ENCODE data around the gene DOK7.

Gene DOK7

DNA sequence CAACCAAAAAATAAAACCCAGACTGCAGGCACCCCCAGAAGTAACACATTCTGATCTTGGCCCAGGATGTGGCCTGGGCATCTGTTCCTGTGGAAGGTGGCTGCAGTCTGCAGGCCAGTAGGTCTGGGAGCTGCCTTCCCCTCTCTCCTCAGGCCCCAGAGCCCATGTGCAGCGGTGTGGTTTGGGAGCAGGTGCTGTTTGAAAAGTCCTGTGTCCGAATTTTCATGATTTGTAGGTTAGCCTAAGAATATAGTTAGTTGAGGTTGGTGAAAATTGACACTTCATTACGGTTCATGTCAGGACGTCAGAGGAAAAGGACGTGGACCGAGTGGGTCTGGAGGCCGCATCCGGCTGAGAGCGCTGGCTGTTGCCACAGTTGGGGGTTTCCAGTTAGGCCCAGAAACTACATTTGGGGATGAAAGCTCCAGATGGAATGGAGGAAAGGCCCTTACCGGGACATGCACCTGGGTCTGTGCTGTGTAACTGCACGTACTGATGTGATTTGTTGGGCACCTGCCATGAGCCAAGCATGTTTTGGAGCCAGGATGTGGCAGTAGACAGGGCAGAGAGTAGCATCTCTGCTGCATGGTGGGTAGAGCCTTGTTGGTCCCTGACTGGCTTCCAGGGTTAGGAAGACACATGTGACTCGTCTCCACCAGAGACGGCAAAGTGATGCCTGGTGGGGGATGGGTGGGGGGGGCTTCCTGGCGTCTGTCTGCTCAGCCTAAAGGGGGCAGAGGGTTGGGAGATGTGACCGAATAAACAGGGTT is 43.1 kb upstream of the DOK7 start:
- Histone ChIP-seq H3K27me3 (ENCODE audit: control insufficient read depth in 5 of 5, insufficient read depth in 4 of 5, low read length in 5 of 5) (no peaks in the 10 kb centered on the region), H3K4me1 (ENCODE audit: control insufficient read depth in 5 of 5, insufficient read depth in 5 of 5, low read length in 5 of 5) (peaks cover 0 to 5% (median 2%) of the 10 kb centered on the region in 5 donors), H3K4me3 (ENCODE audit: low read depth in 1 of 5, low read length in 5 of 5) (no peak overlapping the region), H3K36me3 (ENCODE audit: control insufficient read depth in 5 of 5, insufficient read depth in 5 of 5, low read length in 5 of 5) (peaks cover 0 to 90% (median 74%) of the 10 kb centered on the region in 5 donors), H3K9me3 (ENCODE audit: control insufficient read depth in 5 of 5, low read length in 5 of 5) (no peaks in the 10 kb centered on the region), H3K27ac (ENCODE audit: low read depth, low read length) (no peak overlapping the region), H3K9ac (ENCODE audit: low read length in 5 of 5) (no peak overlapping the region)

DNA sequence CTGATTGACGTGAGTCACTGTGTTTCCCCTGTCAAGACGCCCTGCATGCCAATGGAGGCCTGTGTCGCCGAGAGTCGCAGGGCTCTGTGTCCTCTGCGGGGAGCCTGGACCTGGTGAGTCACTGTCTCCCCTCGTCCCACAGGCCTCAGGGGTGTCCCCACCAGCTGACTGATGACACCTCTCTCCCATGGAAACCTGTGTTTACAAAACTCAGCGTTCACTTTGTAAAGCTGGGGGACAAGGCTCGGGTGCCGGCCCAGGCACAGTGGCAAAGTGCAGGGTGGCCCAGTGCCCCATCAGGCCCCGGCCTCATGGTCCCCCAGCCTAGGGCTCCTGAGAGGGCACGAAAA is 42.5 kb upstream of the DOK7 start:
- H3K36me3 ChIP-seq (ENCODE audit: control insufficient read depth in 5 of 5, insufficient read depth in 5 of 5, low read length in 5 of 5), result peaks cover 0 to 89% (median 74%) of the 10 kb centered on the region in 5 donors
- no peaks in the 10 kb centered on the region for H3K27me3 ChIP-seq (ENCODE audit: control insufficient read depth in 5 of 5, insufficient read depth in 4 of 5, low read length in 5 of 5)
- peaks cover 0 to under 1% (median under 1%) of the 10 kb centered on the region in 5 donors for H3K4me1 ChIP-seq (ENCODE audit: control insufficient read depth in 5 of 5, insufficient read depth in 5 of 5, low read length in 5 of 5)
- no peak overlapping the region for H3K4me3 ChIP-seq (ENCODE audit: low read depth in 1 of 5, low read length in 5 of 5)
- no peak overlapping the region for H3K27ac ChIP-seq (ENCODE audit: low read depth, low read length)
- H3K9me3 ChIP-seq (ENCODE audit: control insufficient read depth in 5 of 5, low read length in 5 of 5), result no peaks in the 10 kb centered on the region
- H3K9ac ChIP-seq (ENCODE audit: low read length in 5 of 5), result no peak overlapping the region

DNA sequence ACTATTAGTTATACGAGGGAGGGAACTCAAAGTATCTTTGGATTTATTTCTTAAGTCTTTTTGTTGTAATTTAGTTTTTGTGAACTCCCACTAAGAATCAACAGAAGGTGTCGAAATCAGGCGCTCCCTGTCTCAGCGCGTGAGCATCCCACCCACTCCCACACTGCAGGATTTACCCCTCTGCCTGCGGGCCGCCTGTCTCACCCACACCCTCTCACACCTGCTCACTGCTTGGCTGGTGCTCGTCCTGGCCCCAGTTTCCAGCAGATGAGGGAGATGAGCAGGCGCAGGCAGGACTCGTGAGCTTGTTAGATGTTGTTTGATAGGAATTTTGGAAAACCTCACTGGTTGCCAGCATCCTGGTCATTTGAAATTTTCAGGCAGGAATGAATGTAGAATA is 42.1 kb upstream of the DOK7 start:
- Histone ChIP-seq H3K4me1 (ENCODE audit: control insufficient read depth in 5 of 5, insufficient read depth in 5 of 5, low read length in 5 of 5) (no peaks in the 10 kb centered on the region), H3K9me3 (ENCODE audit: control insufficient read depth in 5 of 5, low read length in 5 of 5) (no peaks in the 10 kb centered on the region), H3K36me3 (ENCODE audit: control insufficient read depth in 5 of 5, insufficient read depth in 5 of 5, low read length in 5 of 5) (peaks cover 0 to 85% (median 72%) of the 10 kb centered on the region in 5 donors), H3K27ac (ENCODE audit: low read depth, low read length) (no peak overlapping the region), H3K27me3 (ENCODE audit: control insufficient read depth in 5 of 5, insufficient read depth in 4 of 5, low read length in 5 of 5) (no peaks in the 10 kb centered on the region), H3K9ac (ENCODE audit: low read length in 5 of 5) (no peak overlapping the region), H3K4me3 (ENCODE audit: low read depth in 1 of 5, low read length in 5 of 5) (no peak overlapping the region)

DNA sequence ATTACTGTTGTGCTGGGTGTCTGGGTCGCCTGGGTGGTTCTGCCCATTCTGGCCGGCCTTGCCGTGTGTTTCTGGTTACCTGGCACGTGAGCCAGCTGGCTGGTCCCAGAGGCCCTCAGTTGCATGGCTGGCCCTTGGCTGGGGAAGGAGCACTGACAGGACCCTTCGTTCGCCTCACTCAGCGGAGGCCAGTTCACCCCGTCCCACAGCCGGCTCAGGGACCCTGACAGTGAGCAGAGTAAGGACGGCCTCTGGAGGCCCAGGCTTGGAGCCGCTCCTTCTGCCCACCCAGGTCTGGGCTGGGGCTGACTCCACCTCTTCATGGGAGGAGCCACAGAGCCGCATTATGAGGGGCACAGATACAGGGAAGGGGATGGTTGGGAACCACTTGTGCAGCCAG is 41.6 kb upstream of the DOK7 start:
- no peaks in the 10 kb centered on the region for H3K4me1 ChIP-seq (ENCODE audit: control insufficient read depth in 5 of 5, insufficient read depth in 5 of 5, low read length in 5 of 5)
- H3K9me3 ChIP-seq (ENCODE audit: control insufficient read depth in 5 of 5, low read length in 5 of 5), result no peaks in the 10 kb centered on the region
- no peaks in the 10 kb centered on the region for H3K27me3 ChIP-seq (ENCODE audit: control insufficient read depth in 5 of 5, insufficient read depth in 4 of 5, low read length in 5 of 5)
- no peak overlapping the region for H3K9ac ChIP-seq (ENCODE audit: low read length in 5 of 5)
- H3K4me3 ChIP-seq (ENCODE audit: low read depth in 1 of 5, low read length in 5 of 5), result no peak overlapping the region
- no peak overlapping the region for H3K27ac ChIP-seq (ENCODE audit: low read depth, low read length)
- peaks cover 0 to 83% (median 67%) of the 10 kb centered on the region in 5 donors for H3K36me3 ChIP-seq (ENCODE audit: control insufficient read depth in 5 of 5, insufficient read depth in 5 of 5, low read length in 5 of 5)

DNA sequence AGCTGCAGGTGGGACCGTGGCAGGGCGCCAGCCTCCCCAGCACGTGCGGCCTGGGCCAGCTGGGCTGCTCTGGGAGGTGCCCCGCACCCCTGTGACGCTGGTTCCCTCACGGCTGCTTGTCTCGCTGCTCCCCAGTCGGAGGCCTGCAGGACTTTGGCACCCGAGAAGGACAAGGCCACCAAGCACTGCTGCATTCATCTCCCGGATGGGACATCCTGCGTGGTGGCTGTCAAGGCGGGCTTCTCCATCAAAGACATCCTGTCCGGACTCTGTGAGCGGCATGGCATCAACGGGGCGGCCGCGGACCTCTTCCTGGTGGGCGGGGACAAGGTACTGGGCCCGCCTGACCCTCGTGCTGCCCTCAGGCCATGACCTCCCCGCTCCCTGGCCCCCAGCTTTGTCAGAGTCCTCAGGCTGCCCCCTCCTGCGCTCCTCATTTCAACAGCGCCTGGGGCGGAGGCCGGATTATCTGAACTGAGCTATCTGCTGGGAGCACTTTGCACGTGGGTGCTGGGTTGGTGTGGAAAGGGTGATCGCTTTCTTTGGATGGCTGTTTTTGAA is 40.8 kb upstream of the DOK7 start:
- no peak overlapping the region for H3K4me3 ChIP-seq (ENCODE audit: low read depth in 1 of 5, low read length in 5 of 5)
- peaks cover 0 to 82% (median 65%) of the 10 kb centered on the region in 5 donors for H3K36me3 ChIP-seq (ENCODE audit: control insufficient read depth in 5 of 5, insufficient read depth in 5 of 5, low read length in 5 of 5)
- no peaks in the 10 kb centered on the region for H3K27me3 ChIP-seq (ENCODE audit: control insufficient read depth in 5 of 5, insufficient read depth in 4 of 5, low read length in 5 of 5)
- H3K9ac ChIP-seq (ENCODE audit: low read length in 5 of 5), result no peak overlapping the region
- no peaks in the 10 kb centered on the region for H3K9me3 ChIP-seq (ENCODE audit: control insufficient read depth in 5 of 5, low read length in 5 of 5)
- H3K27ac ChIP-seq (ENCODE audit: low read depth, low read length), result no peak overlapping the region
- no peaks in the 10 kb centered on the region for H3K4me1 ChIP-seq (ENCODE audit: control insufficient read depth in 5 of 5, insufficient read depth in 5 of 5, low read length in 5 of 5)

DNA sequence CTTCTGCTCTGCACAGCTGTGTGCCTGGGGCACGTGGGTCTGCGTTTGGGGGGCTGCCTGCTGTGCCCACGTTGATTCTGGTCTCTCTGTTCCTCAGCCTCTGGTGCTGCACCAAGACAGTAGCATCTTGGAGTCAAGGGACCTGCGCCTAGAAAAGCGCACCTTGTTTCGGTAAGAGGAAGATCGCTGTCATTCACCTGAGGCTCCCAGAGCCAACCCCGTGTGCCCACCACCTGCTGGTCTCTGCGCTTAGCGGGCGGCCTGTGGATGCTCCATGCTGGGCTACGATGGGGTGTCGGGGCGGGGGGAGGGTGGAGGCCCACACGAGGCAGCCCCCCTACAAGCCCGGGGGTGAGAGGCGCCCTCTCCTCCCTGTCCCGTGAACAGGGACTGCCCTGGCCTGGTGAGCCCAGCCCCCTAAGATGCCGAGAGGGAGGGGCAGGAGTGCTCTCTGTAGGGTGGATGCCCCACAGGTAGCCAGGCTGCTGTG is 40.3 kb upstream of the DOK7 start:
- no peaks in the 10 kb centered on the region for H3K4me1 ChIP-seq (ENCODE audit: control insufficient read depth in 5 of 5, insufficient read depth in 5 of 5, low read length in 5 of 5)
- no peak overlapping the region for H3K27ac ChIP-seq (ENCODE audit: low read depth, low read length)
- H3K9me3 ChIP-seq (ENCODE audit: control insufficient read depth in 5 of 5, low read length in 5 of 5), result no peaks in the 10 kb centered on the region
- H3K9ac ChIP-seq (ENCODE audit: low read length in 5 of 5), result no peak overlapping the region
- peaks cover 0 to 81% (median 61%) of the 10 kb centered on the region in 5 donors for H3K36me3 ChIP-seq (ENCODE audit: control insufficient read depth in 5 of 5, insufficient read depth in 5 of 5, low read length in 5 of 5)
- no peak overlapping the region for H3K4me3 ChIP-seq (ENCODE audit: low read depth in 1 of 5, low read length in 5 of 5)
- H3K27me3 ChIP-seq (ENCODE audit: control insufficient read depth in 5 of 5, insufficient read depth in 4 of 5, low read length in 5 of 5), result no peaks in the 10 kb centered on the region

DNA sequence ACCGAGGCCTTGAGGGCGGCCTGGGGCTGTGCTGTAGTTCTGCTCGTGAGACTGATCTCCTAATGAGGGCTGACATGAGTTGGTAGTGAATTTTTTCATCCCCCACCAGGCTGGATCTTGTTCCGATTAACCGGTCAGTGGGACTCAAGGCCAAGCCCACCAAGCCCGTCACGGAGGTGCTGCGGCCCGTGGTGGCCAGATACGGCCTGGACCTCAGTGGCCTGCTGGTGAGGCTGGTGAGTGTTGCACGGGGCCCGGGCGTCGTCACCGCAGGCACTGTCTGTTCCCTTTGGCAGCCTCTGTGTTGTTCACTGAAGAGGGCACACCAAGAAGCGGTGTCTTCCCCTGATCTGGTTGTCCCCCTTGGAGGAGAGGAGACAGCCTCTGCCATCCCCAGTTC is 39.7 kb upstream of the DOK7 start:
- Histone ChIP-seq H3K36me3 (ENCODE audit: control insufficient read depth in 5 of 5, insufficient read depth in 5 of 5, low read length in 5 of 5) (peaks cover 0 to 80% (median 61%) of the 10 kb centered on the region in 5 donors), H3K4me3 (ENCODE audit: low read depth in 1 of 5, low read length in 5 of 5) (no peak overlapping the region), H3K27me3 (ENCODE audit: control insufficient read depth in 5 of 5, insufficient read depth in 4 of 5, low read length in 5 of 5) (no peaks in the 10 kb centered on the region), H3K27ac (ENCODE audit: low read depth, low read length) (no peak overlapping the region), H3K9me3 (ENCODE audit: control insufficient read depth in 5 of 5, low read length in 5 of 5) (no peaks in the 10 kb centered on the region), H3K4me1 (ENCODE audit: control insufficient read depth in 5 of 5, insufficient read depth in 5 of 5, low read length in 5 of 5) (no peaks in the 10 kb centered on the region), H3K9ac (ENCODE audit: low read length in 5 of 5) (no peak overlapping the region)

DNA sequence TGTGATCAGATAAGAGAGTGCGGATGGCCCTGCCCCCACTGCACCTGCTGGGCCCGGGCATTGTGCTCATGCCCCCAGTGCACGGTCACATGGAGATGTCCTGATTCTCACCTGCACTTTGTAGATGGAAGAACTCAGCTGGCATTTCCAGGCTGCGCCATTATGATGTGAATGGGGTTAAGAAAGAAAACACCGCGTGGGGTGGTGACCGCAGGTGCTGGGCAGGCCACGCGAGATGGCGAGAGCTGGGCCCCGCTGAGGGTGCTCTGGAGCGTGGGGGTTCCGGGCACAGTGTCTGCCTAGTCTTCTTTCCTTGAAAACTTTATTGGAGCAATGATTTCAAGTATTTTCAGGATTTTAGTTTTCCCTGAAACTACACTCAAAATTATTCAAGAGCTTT is 39.2 kb upstream of the DOK7 start:
- H3K36me3 ChIP-seq (ENCODE audit: control insufficient read depth in 5 of 5, insufficient read depth in 5 of 5, low read length in 5 of 5), result peaks cover 0 to 81% (median 64%) of the 10 kb centered on the region in 5 donors

DNA sequence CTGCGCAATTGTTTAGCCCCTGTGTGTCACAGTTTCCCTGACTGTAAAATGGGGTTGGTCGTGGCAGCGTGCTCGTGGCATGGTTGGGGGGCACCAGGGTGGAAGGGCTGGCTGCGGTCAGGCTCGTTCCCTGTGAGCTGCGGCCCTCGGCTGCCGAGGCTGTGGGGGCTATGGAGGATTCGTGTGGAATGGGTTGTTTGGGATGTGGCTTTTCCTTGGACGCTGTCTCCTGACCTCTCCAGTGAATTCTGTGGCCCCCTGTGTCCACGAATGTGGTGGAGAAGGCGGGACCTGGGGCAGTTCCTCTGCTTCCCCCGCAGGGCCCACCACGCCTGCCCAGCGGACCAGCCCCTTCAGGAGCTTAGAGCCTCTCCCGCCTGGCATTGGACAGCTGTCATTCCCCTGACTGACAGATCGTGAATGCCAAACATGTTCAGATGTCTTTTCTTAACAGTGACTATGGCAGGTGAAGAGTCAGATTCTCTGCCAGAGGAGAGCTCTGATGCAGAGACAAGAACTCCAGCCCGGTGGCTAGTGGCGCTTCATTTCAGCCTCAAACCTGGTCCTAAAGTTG is 38.5 kb upstream of the DOK7 start:
- Histone ChIP-seq H3K36me3 (ENCODE audit: control insufficient read depth in 5 of 5, insufficient read depth in 5 of 5, low read length in 5 of 5) (peaks cover 0 to 84% (median 68%) of the 10 kb centered on the region in 5 donors), H3K9me3 (ENCODE audit: control insufficient read depth in 5 of 5, low read length in 5 of 5) (no peaks in the 10 kb centered on the region), H3K9ac (ENCODE audit: low read length in 5 of 5) (no peak overlapping the region), H3K4me3 (ENCODE audit: low read depth in 1 of 5, low read length in 5 of 5) (no peak overlapping the region), H3K4me1 (ENCODE audit: control insufficient read depth in 5 of 5, insufficient read depth in 5 of 5, low read length in 5 of 5) (no peaks in the 10 kb centered on the region), H3K27ac (ENCODE audit: low read depth, low read length) (no peak overlapping the region), H3K27me3 (ENCODE audit: control insufficient read depth in 5 of 5, insufficient read depth in 4 of 5, low read length in 5 of 5) (no peaks in the 10 kb centered on the region)

More for the DNA sequence above, 39.2 kb upstream of the DOK7 start:
- H3K9ac ChIP-seq (ENCODE audit: low read length in 5 of 5), result no peak overlapping the region
- H3K27ac ChIP-seq (ENCODE audit: low read depth, low read length), result no peak overlapping the region
- H3K27me3 ChIP-seq (ENCODE audit: control insufficient read depth in 5 of 5, insufficient read depth in 4 of 5, low read length in 5 of 5), result no peaks in the 10 kb centered on the region
- H3K4me1 ChIP-seq (ENCODE audit: control insufficient read depth in 5 of 5, insufficient read depth in 5 of 5, low read length in 5 of 5), result no peaks in the 10 kb centered on the region
- no peak overlapping the region for H3K4me3 ChIP-seq (ENCODE audit: low read depth in 1 of 5, low read length in 5 of 5)
- no peaks in the 10 kb centered on the region for H3K9me3 ChIP-seq (ENCODE audit: control insufficient read depth in 5 of 5, low read length in 5 of 5)

DNA sequence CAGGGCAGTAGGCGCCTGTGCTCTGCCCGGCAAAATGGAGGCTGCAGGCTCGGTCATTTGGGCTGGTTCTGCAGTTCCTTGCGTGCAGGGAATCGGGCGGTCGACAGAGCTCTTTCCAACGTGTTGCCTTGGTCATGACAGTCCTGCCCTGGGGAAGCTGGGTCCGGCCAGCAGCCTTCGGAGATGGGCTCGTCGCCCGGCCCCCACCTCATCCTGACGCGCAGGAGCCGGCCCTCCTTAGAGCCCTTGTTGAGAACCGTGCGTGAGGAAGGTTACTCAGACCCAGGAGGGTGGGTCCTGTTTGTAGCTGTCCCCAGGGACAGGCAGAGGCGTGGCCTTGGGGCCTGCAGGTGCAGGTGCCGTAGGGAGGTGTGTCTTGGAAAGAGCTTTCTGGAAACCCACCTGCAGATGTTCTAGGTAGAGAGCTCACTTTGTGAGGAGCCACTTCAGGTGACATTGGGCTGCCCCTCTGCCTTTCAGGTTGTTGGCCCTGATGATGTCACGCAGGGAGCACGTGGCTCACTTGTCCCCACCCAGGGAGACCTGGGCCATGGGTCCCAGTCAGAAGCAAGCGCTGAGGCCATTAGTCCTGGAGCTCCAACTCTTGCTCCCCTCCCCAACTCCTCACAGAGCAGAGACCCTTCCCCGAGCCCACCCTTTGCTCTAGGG is 36.5 kb upstream of the DOK7 start:
- Histone ChIP-seq H3K9me3 (ENCODE audit: control insufficient read depth in 5 of 5, low read length in 5 of 5) (no peaks in the 10 kb centered on the region), H3K36me3 (ENCODE audit: control insufficient read depth in 5 of 5, insufficient read depth in 5 of 5, low read length in 5 of 5) (peaks cover 0 to 88% (median 74%) of the 10 kb centered on the region in 5 donors), H3K4me3 (ENCODE audit: low read depth in 1 of 5, low read length in 5 of 5) (no peak overlapping the region), H3K9ac (ENCODE audit: low read length in 5 of 5) (no peak overlapping the region), H3K4me1 (ENCODE audit: control insufficient read depth in 5 of 5, insufficient read depth in 5 of 5, low read length in 5 of 5) (no peaks in the 10 kb centered on the region), H3K27me3 (ENCODE audit: control insufficient read depth in 5 of 5, insufficient read depth in 4 of 5, low read length in 5 of 5) (no peaks in the 10 kb centered on the region), H3K27ac (ENCODE audit: low read depth, low read length) (no peak overlapping the region)
